GM19023 (cell line): ENCODE results near the gene GREB1L.

ENCODE experiments used
- ATAC-seq: cut with Tn5 transposase; IDR thresholded peaks from one replicate; pipeline ENCODE4 v1.9.1; 2021; ENCODE audit warnings: mild to moderate bottlenecking, moderate library complexity; ENCODE audit not compliant: unreplicated experiment

GREB1L gene

GRCh38 chr18:21444465-21445212 lies 202.6 kb downstream of the GREB1L start:
- no peak for ATAC-seq

DNA sequence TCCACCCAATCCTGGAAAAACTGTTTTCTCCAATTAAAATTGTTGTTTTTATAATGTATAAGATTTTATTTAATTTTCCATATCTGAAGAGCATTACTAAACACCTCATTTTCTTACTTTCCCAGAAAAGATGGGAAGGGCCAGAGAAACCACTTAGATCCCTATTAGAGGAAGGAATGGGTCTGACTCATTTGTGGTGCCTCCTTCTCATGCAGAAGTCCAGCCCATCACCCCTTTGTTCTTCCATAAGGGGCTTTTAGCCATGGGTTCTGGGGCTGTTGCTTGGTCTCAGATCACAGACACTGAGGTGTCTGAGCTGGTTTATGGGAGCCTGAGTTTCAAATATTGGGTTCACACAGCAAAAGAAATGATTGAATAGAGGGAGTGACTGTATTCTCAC lies 206.3 kb downstream of the GREB1L start:
- ATAC-seq = no peak

DNA sequence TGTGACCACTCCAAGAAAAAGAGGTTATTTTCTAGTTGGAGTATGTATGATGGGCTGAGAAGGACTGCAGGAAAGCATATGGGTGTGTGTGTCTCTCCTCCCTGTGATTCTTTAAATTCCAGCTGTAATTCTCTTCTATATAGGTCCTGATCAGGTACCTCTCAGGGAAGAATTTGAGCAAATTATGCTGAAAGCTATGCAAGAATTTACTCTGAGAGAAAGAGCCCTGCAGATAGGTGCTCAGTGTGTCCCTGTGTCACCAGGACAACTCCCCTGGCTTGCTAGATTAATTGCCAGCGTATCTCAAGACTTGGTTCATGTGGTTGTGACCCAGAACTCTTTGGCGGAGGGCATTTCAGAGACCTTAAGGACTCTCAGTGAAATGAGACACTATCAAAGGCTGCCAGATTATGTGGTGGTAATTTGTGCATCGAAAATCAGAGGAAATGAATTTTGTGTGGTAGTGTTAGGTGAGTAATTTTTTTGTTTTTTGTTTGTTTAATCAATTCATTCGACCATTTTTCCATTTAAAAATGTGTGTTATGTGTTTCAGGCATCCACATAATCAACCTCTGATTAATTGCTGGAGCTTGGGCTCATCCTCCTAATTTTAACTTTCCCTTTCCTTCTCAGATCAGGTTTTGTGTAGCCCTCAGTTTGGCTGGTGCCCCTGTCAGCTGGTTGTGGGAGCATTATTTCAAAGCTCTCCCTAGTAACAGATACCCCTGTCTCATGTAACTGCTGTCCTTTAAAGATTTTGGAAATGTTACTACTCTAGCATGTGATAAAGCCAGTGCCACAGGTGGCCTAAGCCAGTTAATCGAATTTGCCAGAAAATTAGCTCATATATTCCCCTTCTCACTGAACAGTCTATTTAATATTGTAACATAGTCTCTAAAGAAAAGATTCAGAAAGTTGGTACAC lies 207.6 kb downstream of the GREB1L start:
- no peak for ATAC-seq

GRCh38 chr18:21450503-21450902 lies 208.5 kb downstream of the GREB1L start:
- no peak for ATAC-seq

DNA sequence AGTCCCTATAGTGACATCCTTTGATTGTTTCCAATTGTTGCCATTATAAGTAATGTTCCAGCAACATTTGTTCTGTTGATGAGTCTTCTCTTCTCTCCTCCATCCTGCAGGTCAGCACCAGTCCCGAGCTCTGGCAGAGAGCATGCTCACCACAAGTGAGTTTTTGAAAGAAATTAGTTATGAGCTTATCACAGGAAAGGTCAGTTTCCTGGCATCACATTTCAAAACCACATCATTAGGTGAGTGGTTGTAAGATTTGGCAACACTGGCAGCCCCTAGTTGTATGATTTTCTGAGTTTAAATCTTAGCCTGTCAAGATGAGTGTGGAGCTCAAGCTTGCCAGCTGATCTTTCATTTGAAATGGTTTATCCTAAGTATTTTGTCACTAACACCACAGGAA lies 208.9 kb downstream of the GREB1L start:
- no peak for ATAC-seq

- ATAC-seq = no peak
Measured at GRCh38 chr18:21451851-21452250, 209.8 kb downstream of the GREB1L start.

GRCh38 chr18:21452276-21452780 lies 210.3 kb downstream of the GREB1L start:
- ATAC-seq = no peak

GRCh38 chr18:21452796-21453510 lies 210.9 kb downstream of the GREB1L start:
- no peak for ATAC-seq

GRCh38 chr18:21453511-21453901 lies 211.5 kb downstream of the GREB1L start:
- no peak for ATAC-seq

- ATAC-seq = no peak
Measured at GRCh38 chr18:21454725-21455124, 212.7 kb downstream of the GREB1L start.

GRCh38 chr18:21456428-21457178 lies 214.6 kb downstream of the GREB1L start:
- no peak for ATAC-seq

DNA sequence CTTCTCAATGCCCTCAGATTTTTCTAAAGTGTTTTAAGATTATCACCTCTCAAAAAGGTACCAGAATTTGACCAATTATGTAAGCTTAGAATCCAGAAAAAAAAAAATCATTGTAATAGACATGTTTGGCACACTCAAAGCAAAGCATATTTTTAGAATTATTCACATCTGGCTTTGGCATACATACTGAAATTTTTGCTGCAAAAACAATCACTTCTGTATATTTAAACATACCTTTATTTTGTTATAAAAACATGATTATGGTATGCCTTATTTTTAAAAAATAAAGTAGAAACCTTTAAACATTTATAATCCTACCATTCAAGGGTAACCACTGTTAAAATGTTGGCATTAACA lies 215.1 kb downstream of the GREB1L start:
- ATAC-seq = no peak

- no peak for ATAC-seq
Measured at GRCh38 chr18:21458310-21458709, 216.3 kb downstream of the GREB1L start.

GRCh38 chr18:21458788-21459187 lies 216.8 kb downstream of the GREB1L start:
- no peak for ATAC-seq

- no peak for ATAC-seq
Measured at GRCh38 chr18:21459706-21460286, 217.8 kb downstream of the GREB1L start.

- ATAC-seq = no peak
Measured at GRCh38 chr18:21461460-21461859, 219.4 kb downstream of the GREB1L start.

GRCh38 chr18:21463718-21464117 lies 221.7 kb downstream of the GREB1L start:
- no peak for ATAC-seq

GRCh38 chr18:21468514-21469164 lies 226.6 kb downstream of the GREB1L start:
- no peak for ATAC-seq

DNA sequence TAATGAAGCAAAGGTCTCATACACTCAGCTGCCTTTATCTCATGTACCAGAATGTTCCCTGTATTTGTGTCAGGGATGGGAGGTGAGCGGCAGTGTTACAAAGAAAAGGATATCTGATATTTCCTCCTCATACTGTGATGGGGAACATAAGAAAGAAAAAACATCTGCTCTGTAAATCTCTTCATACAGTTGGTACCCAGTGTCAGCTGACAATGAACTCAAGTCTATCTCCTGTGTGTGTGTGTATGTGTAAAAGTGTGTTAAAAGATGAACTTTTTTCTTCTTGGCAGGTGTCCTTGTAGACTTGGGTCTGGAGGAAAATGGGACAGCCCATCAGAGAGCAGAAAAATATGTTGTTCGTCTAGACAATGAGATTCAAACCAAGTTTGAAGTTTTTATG lies 230.7 kb downstream of the GREB1L start:
- ATAC-seq = no peak

GRCh38 chr18:21474621-21475020 lies 232.6 kb downstream of the GREB1L start:
- ATAC-seq = no peak
